Measurements from ENCODE around the gene INS. TPM values are rescaled to one million over a fixed set of nuclear protein-coding genes. Genes with fewer than 3 reads are reported as not detected.
A peak's percentile ranks its signal among the peaks of the same experiment; 100 is the strongest.

The INS gene
- total RNA-seq, 1 experiment from 2014 or later = not detected

- H2BK15ac ChIP-seq (ENCODE audit: low read depth, low read length) = no peak overlapping the region
- peaks cover 34% of the 10 kb centered on the region for H3K27me3 Mint-ChIP-seq (ENCODE audit: low read depth)
- WGBS (ENCODE audit: extremely low coverage, insufficient read length, low lambda C conversion rate) = no CpG with 5 or more reads among the region's 23 CpGs
Measured at GRCh38 chr11:2196970-2197770, 36.2 kb upstream of the INS start.

More at GRCh38 chr11:2196970-2197770, 36.2 kb upstream of the INS start:
- H3K23me2 ChIP-seq (ENCODE audit: insufficient read length, low read depth, low read length, poor library complexity, severe bottlenecking) = no peaks in the 10 kb centered on the region
- H3K4me1 Mint-ChIP-seq = no peaks in the 10 kb centered on the region; a peak in 1 of 4 replicates
- no peak overlapping the region for H3K4ac ChIP-seq (ENCODE audit: low read depth, low read length)
- no peaks in the 10 kb centered on the region for H3K27me3 ChIP-seq (ENCODE audit: insufficient read depth, low read length)
- H3K9ac ChIP-seq (ENCODE audit: extremely low read depth, insufficient read length, low read length) = no peak overlapping the region
- no peak overlapping the region for H2BK12ac ChIP-seq (ENCODE audit: insufficient read length, low read depth, low read length)
- no peak overlapping the region for H4K8ac ChIP-seq (replicated peaks; ENCODE audit: insufficient read length, low read depth, low read length)
- H3T11ph ChIP-seq (ENCODE audit: low read length) = no peak overlapping the region
- peak; percentile 84 for DNase-seq
- no peaks in the 10 kb centered on the region for H3K9me3 Mint-ChIP-seq
- no peak overlapping the region for H2AK5ac ChIP-seq (ENCODE audit: insufficient read length, low read length)
- TF ChIP-seq CTCF (conservative IDR thresholded peaks at IDR 0.05) = peak; percentile 86
- no peak overlapping the region for H4K5ac ChIP-seq (ENCODE audit: insufficient read length, low read depth, low read length)
- no peak overlapping the region for H2BK20ac ChIP-seq (ENCODE audit: low read depth, low read length, poor library complexity, severe bottlenecking)
- no peak overlapping the region for H2AFZ ChIP-seq (ENCODE audit: low read length)
- H3K27ac ChIP-seq (ENCODE audit: insufficient read length, low read depth, low read length) = no peak overlapping the region
- H3K36me3 Mint-ChIP-seq (ENCODE audit: insufficient read depth in 1 of 3, low read depth in 3 of 3) = no peaks in the 10 kb centered on the region
- H3K79me2 ChIP-seq (ENCODE audit: insufficient read depth, low read length) = no peaks in the 10 kb centered on the region
- no peak overlapping the region for H2BK120ac ChIP-seq (ENCODE audit: low read depth, low read length, poor library complexity, severe bottlenecking)
- H3K27ac Mint-ChIP-seq = no peak overlapping the region
- no peaks in the 10 kb centered on the region for H3K9me3 ChIP-seq (ENCODE audit: control insufficient read depth, low read depth, low read length)
- no peaks in the 10 kb centered on the region for H3K4me1 ChIP-seq (ENCODE audit: insufficient read depth, low read length)
- no peak overlapping the region for H4K91ac ChIP-seq (ENCODE audit: insufficient read length, low read depth, low read length)
- no peak overlapping the region for H3K4me2 ChIP-seq (ENCODE audit: insufficient read depth, insufficient read length, low read length)
- H3K23ac ChIP-seq (ENCODE audit: insufficient read length, low read depth, low read length) = no peak overlapping the region
- H3K79me1 ChIP-seq (ENCODE audit: insufficient read depth, low read depth, low read length, poor library complexity, severe bottlenecking) = no peaks in the 10 kb centered on the region
- H3K4me3 Mint-ChIP-seq = no peak overlapping the region; a peak in 1 of 5 replicates
- H4K20me1 ChIP-seq (ENCODE audit: control insufficient read depth, insufficient read depth, insufficient read length) = no peaks in the 10 kb centered on the region
- no peak overlapping the region for H3K56ac ChIP-seq (ENCODE audit: insufficient read length, low read depth, low read length)
- no peak overlapping the region for H2BK5ac ChIP-seq (ENCODE audit: insufficient read length, low read length)
- no peak overlapping the region for H3K14ac ChIP-seq (ENCODE audit: insufficient read depth, low read length)
- H3K18ac ChIP-seq (ENCODE audit: insufficient read length, low read depth, low read length) = no peak overlapping the region

Data from H9 (cell line).